GM19099 (cell line): ENCODE results near the gene ZFHX3.

ENCODE experiments used
- POLR2A ChIP-seq: IDR thresholded peaks from 3 replicates; pipeline ENCODE4 v1.6.1; 2011; ENCODE audit warnings: low read depth; ENCODE audit not compliant: insufficient read length; ENCODE audit errors: extremely low read depth

Gene ZFHX3

DNA sequence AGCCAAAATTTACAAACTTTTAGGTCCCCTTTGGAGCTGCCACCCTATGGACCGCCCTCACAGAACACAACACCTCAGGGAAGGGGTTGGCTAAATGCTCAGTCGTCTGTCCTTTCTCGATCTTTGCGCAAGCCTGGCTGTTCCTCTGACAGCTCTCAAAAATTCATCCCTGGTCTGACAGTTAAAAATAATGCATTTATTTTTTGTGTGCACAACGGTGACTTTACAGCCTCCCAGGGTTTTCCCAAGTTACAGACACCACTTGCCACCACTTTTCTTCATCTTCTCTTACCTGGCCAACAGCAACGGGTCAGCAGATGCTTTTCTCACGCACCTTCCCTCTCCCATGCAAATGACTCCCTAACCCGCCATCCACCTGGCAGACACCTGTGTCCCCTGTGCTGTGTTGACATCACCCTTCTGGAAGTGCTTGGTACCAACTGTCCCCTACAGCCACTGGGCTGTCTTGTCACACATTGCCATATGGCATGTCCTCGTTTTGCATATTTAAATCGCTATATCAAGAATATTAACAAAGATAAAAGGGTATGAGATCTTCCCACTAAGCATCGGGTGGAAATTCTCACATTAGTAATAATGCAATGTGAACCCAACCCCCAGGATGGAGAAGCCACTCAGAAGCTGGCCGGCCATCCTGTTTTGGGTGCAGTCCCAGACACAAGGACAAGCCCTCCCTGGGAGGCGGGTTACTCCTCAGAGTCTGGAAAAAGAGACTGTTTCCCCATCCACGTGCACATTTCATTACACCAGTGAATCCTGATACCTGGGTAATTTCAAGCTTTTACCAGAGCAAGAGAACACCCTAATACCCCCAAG, 187.0 kb downstream of the ZFHX3 start:
- no peak for TF ChIP-seq POLR2A

DNA sequence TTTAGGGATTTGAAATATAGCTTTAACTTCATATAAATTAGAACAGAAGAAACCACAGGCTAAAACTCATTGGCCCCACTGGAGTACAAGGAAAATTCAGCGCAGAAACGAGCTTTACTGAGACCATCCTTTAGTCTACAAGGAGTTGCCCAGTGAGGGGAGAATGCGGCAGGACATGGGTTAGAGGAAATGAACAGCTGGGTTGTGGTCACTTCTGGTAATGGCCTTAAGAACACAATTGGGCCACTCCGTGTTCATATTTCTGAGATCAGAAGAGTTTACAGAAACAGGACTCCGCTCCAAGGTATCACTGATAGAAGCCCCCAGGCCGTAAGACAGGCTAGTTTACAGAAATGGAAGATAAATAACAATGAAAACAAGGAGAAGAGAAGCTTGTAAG, 188.3 kb downstream of the ZFHX3 start:
- TF ChIP-seq POLR2A: no peak

DNA sequence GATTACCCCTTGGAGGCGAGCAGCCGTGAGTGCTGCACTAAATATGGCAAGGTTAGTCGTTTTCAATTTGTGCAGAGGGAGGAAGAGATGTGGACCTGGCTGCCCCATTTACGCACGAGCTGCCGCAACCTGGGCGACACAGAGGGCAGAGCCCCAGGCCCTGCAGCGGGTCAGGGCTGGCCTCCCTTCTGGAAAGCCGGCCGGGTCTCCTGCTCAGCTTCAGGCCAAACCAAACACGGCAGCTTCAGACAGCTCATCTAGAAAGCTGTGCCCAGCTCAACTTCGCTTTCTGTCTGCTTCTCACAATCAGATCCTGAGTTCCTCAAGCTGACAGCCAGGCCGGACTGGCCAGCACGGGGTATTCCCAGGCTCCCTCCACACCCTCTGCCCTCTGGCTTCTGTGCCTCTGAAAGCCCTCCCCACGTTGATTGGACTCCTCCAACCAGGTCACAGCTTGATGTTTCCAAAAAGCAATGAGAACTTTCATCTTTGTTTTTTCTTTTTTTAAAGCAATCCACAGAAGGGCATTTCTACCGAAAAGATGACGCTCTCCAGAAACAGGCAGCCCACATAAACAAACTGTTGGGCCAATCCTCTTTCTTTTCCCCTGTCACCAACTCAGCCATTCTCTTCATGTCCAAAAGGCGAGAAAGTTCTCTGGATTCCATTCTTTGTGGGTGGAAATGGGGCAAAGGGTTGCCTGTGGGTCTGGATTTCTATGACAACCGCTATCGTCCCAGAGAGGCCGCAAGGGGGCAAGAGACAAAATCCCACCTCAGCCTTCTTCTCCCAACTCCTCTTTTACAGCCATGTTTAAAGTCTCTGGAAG, 189.0 kb downstream of the ZFHX3 start:
- no peak for TF ChIP-seq POLR2A

DNA sequence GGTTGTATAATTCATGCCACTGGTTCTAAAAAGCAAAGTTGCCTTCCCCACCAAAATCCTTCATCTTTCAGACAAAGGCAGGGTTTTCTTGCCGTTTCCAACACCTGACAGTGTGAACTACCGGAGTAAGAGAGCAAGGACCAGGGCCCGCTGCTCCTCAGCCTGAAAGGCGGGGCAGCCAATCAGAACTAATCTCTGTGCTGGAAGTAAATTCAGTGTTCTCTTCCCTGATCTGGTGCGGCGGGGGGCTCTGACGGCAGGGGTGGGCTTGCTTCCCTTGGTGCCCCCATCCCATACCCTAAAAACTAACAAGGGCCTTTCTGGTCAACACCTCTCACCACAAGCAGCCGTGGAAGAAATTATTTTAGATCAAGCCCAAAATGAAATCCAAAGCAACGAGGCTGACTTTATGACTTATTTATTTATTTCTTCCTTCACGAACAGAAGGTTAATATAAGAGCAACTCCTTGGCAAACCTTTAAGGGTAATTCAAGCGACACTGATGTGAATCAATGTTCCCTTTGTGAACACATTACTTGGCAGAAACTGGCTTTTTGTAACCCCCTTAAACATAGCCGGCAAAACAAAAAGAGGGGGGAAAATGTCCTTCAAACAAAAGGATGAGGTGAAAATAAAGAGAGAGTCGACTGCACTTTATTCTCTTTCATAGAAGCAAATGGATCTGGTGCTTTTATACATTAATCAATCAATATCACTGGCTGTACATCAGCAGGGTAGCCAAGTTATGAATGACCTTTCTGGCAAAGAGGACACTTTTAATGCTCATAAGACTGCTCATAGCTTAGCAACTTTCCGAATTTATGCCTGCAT, 189.9 kb downstream of the ZFHX3 start:
- no peak for TF ChIP-seq POLR2A

DNA sequence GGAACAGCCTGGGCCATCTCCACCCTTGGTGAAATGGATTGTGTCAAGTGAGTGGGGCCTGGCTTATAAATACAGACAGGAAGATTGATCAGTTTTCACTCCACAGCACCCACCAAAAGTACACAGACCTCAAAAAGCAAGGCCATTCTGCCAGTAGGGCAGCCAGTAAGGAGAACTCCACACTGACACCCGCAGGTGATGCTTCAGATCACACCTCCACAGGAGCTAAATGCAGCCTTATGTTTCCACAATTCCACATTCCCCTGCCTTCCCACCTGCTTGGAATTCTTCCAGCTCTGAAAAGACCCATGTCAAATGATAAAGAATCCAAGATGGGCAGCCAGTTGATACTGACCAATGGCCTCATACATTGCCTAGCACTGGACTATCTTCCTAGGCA, 191.1 kb downstream of the ZFHX3 start:
- TF ChIP-seq POLR2A: no peak

DNA sequence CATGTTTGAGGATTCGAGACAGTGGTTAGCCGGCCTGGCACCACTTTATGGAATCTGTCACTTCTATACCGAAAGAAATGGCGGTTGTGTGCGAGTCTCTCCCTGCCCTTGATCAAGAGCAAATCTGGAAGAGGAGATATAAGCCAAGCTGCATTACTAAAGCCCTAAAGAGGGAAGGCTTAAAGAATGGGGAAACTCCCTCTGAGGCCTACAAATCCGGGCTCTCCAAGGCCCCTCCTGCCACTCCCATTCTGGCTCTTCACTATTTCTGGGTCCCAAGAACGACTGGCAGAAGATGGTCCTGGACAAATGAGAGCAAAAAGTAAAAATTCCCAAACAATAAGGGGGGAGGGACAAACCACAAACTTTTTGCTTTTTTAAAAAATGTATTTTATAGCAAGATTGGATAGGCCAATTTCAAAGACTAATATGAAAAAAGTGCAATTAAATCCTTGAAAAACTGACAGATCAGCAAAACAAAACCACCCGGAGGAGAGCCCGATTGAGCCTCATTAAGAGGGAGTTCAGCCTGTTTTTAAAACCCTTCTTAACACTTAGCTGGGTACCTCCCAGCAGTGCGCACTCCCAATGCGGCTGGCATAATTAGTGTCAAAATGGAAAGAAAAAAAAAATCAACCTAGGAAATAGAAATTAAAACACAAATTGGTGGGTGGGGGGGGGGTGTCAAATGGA, 193.5 kb downstream of the ZFHX3 start:
- TF ChIP-seq POLR2A: no peak

DNA sequence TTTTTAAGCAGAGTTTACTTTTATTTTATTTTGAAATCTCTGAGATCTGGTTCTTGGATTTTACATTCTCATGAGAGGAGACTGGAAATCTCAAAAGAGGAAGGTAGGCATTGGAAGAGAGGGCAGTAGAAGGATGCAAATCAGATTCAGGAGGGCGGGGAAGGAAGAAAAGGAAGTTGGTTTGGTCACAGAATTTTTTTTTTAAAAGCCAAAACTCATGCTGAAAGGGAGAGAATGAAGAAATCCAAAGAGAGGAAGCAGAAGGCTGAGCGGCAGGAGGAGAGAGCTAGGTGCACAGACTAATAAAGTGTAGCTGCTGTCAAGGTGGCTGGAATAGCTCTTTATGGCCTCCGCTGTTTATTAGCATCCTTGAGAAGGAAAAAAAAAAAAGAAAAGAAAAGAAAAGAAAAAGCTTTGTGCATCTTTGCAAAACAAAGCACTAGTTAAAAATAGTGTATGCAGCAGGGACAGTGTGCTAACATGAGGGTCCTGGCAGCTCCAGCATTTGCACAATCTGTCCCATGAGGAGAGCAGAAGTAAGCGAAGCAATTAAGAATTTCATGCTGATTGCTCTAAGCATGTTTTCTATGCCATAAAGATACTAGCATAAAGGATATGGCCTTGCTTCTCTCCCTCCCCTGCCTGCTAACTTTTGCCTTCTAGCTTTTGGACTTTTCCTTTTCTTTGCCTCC, 194.2 kb downstream of the ZFHX3 start:
- no peak for TF ChIP-seq POLR2A

DNA sequence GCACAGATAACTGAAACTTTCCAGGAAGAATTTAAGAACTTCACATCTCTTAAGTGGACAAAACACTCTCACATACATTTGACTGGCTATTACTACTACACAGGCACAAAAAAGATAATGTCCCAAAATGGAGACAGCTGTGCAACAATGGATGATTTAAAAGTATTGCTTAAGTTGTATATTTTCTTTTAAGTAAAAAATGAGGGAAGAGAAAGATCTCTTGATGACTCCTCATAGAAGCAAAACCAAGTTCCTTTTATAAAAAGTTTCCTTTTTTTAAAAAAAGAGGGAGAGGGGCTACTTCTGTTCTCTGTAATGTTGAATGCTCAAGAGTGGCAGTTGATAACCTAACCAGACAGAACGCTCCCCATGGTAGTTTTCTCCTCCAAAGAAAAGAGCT, 195.5 kb downstream of the ZFHX3 start:
- TF ChIP-seq POLR2A: no peak

DNA sequence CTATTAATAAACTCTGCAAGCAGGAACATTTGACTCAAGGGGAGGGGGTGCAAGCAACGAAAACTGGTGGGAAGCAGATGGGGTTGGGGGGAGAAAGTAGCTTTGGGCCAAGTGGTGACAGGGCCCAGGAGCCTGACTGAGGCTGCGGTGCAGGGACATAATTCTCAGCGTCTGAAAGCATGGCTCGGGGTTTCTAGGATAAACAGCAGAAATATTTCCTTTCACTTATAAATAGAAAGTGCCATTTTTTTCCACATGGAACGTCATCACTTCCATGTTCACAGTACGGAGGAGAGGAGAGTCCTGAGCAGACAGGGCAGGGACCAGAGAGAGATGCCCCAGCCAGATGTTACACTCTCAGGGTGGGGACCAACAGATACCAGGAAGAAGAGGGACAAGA, 197.1 kb downstream of the ZFHX3 start:
- no peak for TF ChIP-seq POLR2A

DNA sequence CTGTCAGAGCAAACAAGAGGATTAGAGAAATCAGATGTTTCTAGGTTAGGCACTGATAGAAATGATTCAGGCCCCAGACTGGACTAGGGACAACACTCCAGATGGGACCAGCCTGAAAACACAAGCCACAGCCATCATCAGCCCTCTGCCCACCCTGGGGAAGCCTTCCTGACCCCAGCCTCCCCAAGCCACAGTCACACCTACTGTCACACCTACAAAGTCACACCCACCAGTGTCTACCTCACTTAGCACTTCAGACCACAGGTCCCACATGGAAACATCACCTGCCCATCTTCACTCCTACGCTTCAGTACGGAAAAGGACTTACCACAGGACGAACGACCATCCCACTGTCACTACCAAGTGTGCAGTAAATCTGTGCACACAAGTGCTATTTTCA, 197.9 kb downstream of the ZFHX3 start:
- TF ChIP-seq POLR2A: no peak

DNA sequence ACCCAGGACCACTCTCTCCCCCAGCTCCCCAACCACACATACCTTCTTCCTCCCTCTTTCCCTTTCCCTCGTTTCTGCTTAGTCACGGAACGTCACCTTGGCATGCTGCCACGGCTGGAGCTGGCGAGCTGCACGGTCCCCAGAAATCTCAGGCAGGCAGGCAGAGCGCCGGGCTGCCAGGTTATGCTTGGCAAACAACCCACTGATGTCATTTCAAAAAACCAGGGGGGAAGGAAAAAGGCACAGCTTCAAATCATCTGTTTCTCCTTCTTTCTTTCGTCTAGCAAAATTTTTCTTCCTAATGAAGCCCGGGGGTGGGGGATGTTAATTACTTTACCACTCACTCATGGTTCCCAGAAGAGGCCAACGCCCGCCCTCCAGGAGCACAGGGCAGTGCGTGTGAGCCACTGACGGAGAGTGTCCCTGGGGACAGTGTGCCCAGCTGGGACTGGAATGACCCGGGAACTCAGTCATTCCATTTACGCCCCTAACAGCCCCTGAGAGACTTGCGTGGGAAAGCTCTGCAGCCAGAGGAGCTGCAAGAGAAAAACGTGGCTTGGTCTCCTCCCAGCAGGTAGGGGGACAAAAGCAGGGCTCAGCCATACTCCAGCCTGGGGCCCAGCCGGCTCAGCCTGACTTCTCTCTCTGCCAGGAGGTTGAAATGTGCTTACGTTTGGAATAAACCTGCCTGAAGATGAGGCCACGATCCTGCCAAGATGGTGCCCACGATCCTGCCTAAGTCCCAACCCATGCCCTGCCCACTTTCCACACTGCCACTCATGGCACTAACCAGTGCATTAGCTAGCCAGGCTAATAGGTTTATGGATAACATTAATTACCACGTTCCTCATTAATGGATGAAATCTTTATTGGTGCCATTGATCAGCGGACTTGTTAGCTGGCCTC, 198.9 kb downstream of the ZFHX3 start:
- no peak for TF ChIP-seq POLR2A

DNA sequence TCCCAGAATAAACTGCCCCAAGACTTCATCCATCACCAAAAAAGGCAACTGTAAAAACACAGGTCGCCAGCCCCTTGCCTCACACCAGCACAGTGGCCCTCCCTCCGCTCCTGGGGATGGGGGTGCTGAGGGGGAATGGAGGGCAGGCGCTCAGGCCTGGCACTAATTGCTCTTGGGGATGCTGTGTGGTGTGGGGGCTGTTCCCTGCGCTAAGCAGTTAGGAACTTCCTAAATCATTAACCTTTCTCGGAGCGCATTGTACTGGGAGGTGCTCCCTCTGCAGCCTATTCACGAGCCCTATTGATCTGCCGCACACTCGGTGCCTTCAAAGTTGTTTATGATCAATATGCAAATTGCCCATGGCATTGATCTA, 199.9 kb downstream of the ZFHX3 start:
- no peak for TF ChIP-seq POLR2A
